Measurements from ENCODE around the gene MACROD2.

MACROD2 gene

DNA sequence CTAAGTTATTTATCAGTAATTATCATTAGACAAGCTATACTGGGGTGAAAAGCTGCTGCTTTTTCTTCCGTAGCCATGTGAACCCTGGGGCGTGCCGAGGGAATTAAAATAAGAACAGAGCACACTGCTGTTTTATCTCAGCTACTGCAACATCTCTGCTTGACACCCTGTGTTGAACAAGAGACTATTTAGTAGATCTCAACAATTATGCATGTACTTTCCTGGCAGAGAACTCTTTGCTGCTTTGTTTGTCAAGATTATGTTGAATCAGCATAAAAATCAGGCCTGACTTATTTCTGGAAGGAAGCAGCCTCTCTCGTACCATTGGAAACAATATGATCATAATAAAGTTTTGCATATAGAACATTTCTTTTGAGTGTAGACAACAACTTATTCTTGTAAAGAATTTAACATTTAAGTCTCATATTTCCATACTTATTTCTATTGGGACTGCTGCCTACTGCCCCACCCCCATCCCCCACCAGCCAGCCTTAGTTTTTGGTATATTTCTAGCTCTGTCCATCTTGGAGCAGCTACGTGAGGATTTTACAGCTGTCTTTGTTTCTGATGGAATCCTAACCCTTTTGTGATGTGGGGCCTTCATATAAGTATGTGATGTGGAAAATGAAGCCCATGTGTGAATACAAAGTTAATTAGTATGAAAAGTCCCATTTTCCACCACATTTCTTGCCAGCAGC lies 1566.5 kb downstream of the MACROD2 start:
- Mint-ChIP-seq H3K4me1 (ENCODE audit: low read depth) (no peaks in the 10 kb centered on the region), H3K27me3 (peaks cover 2% of the 10 kb centered on the region), H3K36me3 (ENCODE audit: low read depth) (no peaks in the 10 kb centered on the region), H3K4me3 (no peak overlapping the region), H3K27ac (no peak overlapping the region), H3K9me3 (peaks cover 9% of the 10 kb centered on the region)

DNA sequence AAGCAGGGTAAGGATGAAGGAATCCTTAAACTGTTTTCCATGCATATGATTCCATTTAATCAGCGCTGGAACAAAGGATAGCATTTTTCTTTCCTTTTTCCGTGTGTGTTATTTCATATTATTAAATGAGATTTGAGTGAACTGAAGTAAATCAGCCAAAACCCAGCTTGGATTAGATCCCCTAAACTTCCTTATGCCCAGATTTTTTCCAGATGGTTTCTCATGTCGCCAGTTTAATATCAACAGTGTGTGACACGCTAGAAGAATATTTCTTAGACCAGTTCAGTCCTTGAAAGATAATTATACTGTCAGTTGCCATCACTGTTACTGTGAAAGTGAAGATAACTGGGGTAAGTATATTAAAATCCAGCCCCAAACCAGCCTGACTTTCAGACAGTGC lies 1568.5 kb downstream of the MACROD2 start:
- Mint-ChIP-seq H3K9me3 (peaks cover 9% of the 10 kb centered on the region), H3K27me3 (peaks cover 2% of the 10 kb centered on the region), H3K4me3 (no peak overlapping the region), H3K36me3 (ENCODE audit: low read depth) (no peaks in the 10 kb centered on the region), H3K27ac (no peak overlapping the region), H3K4me1 (ENCODE audit: low read depth) (no peaks in the 10 kb centered on the region)

DNA sequence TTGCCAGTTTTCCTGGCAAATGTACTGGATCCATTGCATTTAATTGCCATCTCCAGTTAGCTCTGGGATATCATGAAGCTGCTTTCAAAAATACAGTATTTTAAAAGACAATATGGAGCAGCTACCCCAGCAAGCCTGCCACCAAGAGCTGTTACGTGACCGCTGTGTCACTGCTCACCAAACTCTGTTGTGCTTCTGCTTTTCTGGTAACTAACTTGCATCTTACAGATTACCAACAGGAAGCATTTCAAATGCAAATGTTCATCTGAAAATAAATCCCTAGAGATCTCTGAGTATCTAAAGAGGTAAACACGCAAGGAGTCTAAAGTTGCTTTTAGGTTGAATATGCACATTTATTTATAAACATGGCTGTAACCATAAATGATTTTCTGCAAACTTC lies 1569.7 kb downstream of the MACROD2 start:
- Mint-ChIP-seq H3K4me3 (no peak overlapping the region), H3K9me3 (peaks cover 9% of the 10 kb centered on the region), H3K4me1 (ENCODE audit: low read depth) (no peaks in the 10 kb centered on the region)

DNA sequence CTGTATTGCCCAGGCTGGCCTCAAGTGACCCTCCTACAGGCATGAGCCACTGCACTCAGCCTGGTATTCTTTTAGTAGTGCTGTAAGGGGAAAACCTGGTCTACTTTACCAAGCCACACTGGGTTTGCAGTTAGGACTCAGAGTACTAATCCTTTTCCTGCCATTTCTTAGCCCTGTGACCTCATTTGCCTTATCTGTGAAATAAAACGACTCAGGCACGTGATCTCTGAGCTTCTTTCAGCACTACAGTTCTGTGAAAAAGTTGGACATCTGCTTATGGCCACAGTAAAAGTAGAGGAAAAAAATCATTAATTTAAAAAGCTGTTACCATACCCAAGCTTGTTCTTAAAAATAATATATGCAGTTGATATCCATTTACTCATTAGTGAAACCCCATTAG lies 1570.5 kb downstream of the MACROD2 start:
- H3K36me3 Mint-ChIP-seq (ENCODE audit: low read depth): no peaks in the 10 kb centered on the region
- H3K4me1 Mint-ChIP-seq (ENCODE audit: low read depth): no peaks in the 10 kb centered on the region
- no peak overlapping the region for H3K4me3 Mint-ChIP-seq
- peaks cover 2% of the 10 kb centered on the region for H3K27me3 Mint-ChIP-seq
- H3K9me3 Mint-ChIP-seq: peaks cover 12% of the 10 kb centered on the region
- H3K27ac Mint-ChIP-seq: no peak overlapping the region

More for the DNA sequence above, 1569.7 kb downstream of the MACROD2 start:
- no peak overlapping the region for H3K27ac Mint-ChIP-seq
- H3K27me3 Mint-ChIP-seq: peaks cover 2% of the 10 kb centered on the region
- no peaks in the 10 kb centered on the region for H3K36me3 Mint-ChIP-seq (ENCODE audit: low read depth)

DNA sequence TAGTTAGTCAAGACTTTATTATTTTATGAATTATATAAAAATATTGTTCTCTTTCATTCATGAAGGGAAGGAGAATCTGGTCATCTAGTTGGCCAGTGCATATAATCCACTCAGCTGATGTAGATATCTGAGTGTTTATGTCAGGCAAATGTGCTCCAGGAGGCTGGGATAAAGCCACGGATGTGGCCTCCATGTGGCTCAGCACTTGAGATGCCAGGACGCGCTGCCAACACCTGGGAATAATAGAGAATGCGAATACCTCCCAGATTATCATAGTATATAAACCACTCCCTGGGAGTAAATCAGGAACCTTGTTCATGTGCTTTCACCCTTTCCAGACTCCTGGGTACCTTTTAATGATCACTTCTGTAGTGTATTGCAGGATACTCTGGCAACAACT lies 1571.9 kb downstream of the MACROD2 start:
- Mint-ChIP-seq H3K4me3 (no peak overlapping the region), H3K27ac (no peak overlapping the region), H3K27me3 (peaks cover 2% of the 10 kb centered on the region), H3K9me3 (peaks cover 7% of the 10 kb centered on the region), H3K4me1 (ENCODE audit: low read depth) (no peaks in the 10 kb centered on the region), H3K36me3 (ENCODE audit: low read depth) (no peaks in the 10 kb centered on the region)

DNA sequence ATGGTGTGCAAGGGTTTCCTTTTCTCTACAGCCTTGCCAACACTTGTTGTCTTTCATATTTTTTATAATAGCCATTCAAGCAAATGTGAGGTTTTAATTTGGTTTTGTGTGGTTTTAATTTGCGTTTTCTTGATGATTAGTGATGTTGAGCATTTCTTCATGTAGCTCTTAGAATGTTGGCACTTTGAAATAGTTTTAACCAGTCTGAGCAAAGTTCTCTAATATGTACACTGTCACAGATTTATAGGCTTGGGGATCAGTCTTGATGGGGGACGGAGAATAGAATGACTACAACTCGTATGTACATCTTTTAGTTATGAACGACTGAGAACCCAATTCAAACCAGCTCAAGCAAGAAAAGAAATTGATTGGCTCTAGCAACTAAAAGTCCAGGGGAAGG lies 1574.8 kb downstream of the MACROD2 start:
- peaks cover 3% of the 10 kb centered on the region for H3K9me3 Mint-ChIP-seq
- H3K36me3 Mint-ChIP-seq (ENCODE audit: low read depth): no peaks in the 10 kb centered on the region
- H3K27ac Mint-ChIP-seq: no peak overlapping the region
- H3K4me3 Mint-ChIP-seq: no peak overlapping the region
- no peaks in the 10 kb centered on the region for H3K27me3 Mint-ChIP-seq
- H3K4me1 Mint-ChIP-seq (ENCODE audit: low read depth): no peaks in the 10 kb centered on the region

DNA sequence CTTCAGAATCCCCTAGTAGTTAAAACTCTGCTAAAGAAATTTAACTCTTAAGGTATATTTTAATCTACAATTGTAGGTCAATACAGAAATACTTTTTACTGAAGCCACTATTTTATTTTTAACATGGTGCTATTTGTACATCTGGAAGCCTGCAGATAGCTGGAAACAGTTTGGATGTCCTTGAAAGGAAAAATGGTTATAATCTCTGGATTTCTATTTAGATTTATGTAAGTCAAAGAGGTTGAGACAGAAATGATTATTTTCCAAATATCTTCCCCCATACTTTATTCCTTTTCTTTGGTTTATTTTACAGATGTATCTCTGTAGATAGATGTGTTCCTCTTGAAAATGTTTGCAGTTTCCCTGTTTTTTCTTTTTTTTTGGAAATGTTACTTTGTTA lies 1575.7 kb downstream of the MACROD2 start:
- Mint-ChIP-seq H3K4me1 (ENCODE audit: low read depth) (no peaks in the 10 kb centered on the region), H3K27me3 (no peaks in the 10 kb centered on the region), H3K27ac (no peak overlapping the region), H3K9me3 (peaks cover 3% of the 10 kb centered on the region), H3K4me3 (no peak overlapping the region), H3K36me3 (ENCODE audit: low read depth) (no peaks in the 10 kb centered on the region)

DNA sequence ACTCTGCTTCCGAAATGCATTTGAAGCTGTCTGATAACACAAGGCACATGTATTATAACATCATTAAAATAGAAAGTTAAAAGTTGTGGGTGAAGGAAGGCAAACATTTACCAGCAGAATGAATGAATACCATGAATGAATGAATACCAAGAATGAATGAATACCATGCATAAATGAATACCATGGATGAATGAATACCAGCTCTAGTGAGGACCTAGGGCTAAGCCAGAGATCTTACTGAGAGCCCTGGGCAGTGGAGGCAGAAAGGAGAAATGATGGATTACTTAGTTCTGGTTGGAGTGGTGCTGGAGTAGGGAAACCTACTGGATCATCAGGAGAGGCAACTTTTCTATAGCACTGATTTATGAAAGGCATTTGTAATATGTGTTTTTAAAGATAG lies 1579.9 kb downstream of the MACROD2 start:
- Mint-ChIP-seq H3K4me1 (ENCODE audit: low read depth) (no peaks in the 10 kb centered on the region), H3K4me3 (no peak overlapping the region)

DNA sequence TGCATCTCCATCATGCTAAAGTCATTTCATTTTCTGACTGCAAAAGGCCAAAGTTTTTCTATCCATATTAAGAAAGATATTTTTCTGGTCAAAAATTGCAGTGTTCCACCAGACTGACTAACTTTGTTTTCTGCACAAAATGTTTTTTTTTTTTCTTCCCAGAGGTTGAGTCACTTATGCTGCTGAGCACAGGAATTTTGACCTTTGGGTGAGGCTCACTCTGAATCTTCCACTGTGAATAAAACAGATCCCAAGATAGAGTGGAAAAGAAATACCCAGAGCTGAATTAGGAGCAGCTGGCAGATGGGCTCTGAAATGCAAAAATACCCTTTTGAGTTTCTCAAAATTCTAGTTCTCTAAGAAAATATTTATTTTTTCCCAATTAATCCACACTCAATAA lies 1581.1 kb downstream of the MACROD2 start:
- H3K4me1 Mint-ChIP-seq (ENCODE audit: low read depth): no peaks in the 10 kb centered on the region
- no peak overlapping the region for H3K4me3 Mint-ChIP-seq
- no peaks in the 10 kb centered on the region for H3K27me3 Mint-ChIP-seq
- no peak overlapping the region for H3K27ac Mint-ChIP-seq
- H3K9me3 Mint-ChIP-seq: peaks cover 5% of the 10 kb centered on the region
- H3K36me3 Mint-ChIP-seq (ENCODE audit: low read depth): no peaks in the 10 kb centered on the region

More for the DNA sequence above, 1579.9 kb downstream of the MACROD2 start:
- no peak overlapping the region for H3K27ac Mint-ChIP-seq
- no peaks in the 10 kb centered on the region for H3K27me3 Mint-ChIP-seq
- H3K36me3 Mint-ChIP-seq (ENCODE audit: low read depth): no peaks in the 10 kb centered on the region
- peaks cover 8% of the 10 kb centered on the region for H3K9me3 Mint-ChIP-seq

DNA sequence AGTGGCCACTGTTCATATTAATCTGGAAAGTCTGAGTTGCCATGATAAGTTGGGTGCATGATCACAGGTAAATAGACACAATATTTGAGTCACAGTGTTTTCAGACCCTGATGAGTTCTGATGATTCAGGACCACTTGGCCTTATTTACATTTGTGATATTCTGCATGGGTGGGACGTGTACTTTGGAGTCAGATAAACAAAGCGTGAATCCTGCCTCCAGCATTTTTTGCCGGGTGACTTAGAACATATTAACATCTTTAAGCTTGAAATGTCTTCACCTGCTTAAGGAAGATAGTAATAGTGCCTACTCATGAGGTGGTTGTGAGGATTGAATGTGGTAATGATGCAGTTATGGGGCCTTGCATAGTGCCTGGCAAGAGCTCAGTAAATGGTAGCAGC lies 1582.8 kb downstream of the MACROD2 start:
- Mint-ChIP-seq H3K27ac (no peak overlapping the region), H3K4me3 (no peak overlapping the region), H3K36me3 (ENCODE audit: low read depth) (no peaks in the 10 kb centered on the region), H3K4me1 (ENCODE audit: low read depth) (no peaks in the 10 kb centered on the region), H3K9me3 (peaks cover 11% of the 10 kb centered on the region), H3K27me3 (no peaks in the 10 kb centered on the region)

DNA sequence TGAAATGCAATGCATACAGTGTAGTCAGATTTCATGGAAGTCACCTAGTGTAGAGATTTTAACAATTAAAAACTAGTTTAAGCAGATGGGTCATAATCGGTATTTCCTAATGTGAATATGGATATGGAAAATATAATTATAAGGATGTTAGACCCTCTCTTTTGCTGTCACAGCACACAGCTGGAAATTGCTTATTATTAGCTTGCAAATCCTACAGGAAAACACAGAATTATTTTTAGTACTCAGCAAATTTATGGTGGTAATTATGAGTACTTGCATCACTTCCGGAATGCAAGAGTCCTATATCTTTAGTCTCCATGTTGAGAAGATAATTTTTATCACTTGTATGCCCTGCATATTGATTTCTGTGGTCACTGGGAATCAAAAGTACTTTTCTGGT lies 1584.4 kb downstream of the MACROD2 start:
- Mint-ChIP-seq H3K27ac (no peak overlapping the region), H3K27me3 (no peaks in the 10 kb centered on the region), H3K9me3 (peaks cover 12% of the 10 kb centered on the region), H3K36me3 (ENCODE audit: low read depth) (no peaks in the 10 kb centered on the region), H3K4me1 (ENCODE audit: low read depth) (no peaks in the 10 kb centered on the region), H3K4me3 (no peak overlapping the region)

DNA sequence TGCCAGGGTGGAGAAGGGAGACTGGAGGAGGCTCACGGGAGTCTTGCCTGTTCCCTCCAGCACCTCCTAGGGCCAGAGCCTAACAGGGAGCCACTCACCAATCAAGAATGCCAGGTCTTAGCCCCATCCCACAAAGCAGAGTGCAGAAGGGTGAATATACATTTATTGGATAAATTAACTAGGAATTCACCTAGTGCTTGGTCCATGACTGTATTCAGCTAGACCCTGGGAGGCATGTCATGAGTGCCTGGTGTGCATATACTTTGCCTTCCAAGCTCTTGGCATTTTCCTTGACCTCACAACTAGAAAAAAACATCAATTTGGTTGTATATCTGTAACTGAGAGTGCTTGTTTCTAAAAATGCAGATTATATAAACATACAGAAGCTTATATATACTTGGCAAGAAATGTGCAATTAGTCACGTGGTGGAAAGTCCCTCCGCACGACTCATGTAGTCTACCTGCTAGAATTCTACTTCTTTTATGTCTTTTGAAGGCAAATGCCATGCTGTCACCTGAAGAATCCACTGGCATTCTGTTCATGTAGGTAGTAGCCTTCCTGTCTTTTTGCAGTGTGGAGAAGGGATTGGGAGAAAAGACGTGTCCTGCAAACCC lies 1586.9 kb downstream of the MACROD2 start:
- no peaks in the 10 kb centered on the region for H3K36me3 Mint-ChIP-seq (ENCODE audit: low read depth)
- no peak overlapping the region for H3K27ac Mint-ChIP-seq
- H3K4me3 Mint-ChIP-seq: no peak overlapping the region
- no peaks in the 10 kb centered on the region for H3K4me1 Mint-ChIP-seq (ENCODE audit: low read depth)
- no peaks in the 10 kb centered on the region for H3K27me3 Mint-ChIP-seq
- peaks cover 12% of the 10 kb centered on the region for H3K9me3 Mint-ChIP-seq

DNA sequence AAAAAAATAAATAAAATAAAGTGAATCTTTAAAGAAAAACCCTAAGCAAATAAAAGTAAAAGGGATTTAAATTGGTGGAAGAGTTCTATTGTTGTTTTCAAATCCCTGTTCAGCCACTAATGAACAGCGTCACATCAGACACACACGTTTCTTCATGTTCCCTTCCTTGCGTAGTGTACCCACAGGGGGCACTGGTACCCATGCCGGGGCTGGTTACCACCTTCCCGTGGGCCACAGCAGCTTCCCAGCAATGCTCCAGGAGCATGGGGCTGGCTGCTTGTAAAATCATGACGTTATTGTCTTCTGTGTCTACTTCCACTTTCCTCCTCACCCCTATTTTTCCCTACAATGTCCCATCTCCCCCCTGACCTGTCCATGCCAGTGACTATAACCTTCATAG lies 1589.2 kb downstream of the MACROD2 start:
- no peaks in the 10 kb centered on the region for H3K27me3 Mint-ChIP-seq
- no peaks in the 10 kb centered on the region for H3K36me3 Mint-ChIP-seq (ENCODE audit: low read depth)

DNA sequence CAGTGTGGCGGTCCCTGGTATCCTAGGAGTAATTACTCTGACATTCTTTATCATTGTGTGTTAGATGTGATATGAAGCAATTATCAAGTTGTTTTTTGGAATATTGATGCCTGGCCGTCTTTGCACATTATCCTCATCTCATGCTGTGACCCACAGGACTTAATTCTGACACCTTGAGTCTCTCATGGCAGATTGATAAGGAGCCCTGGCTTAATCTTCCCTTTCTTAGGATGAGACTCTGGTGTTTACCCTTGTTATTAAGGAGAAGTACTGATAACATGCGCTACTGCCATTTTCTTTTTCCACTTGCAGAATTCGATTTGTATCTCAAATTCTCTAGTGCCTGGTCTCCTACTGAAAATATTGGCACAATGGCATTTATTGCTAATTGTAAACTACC lies 1597.8 kb downstream of the MACROD2 start:
- Mint-ChIP-seq H3K4me1 (ENCODE audit: low read depth) (no peaks in the 10 kb centered on the region), H3K27me3 (peaks cover 3% of the 10 kb centered on the region), H3K4me3 (no peak overlapping the region), H3K9me3 (peaks cover 4% of the 10 kb centered on the region), H3K27ac (no peak overlapping the region), H3K36me3 (ENCODE audit: low read depth) (no peaks in the 10 kb centered on the region)

More for the DNA sequence above, 1589.2 kb downstream of the MACROD2 start:
- Mint-ChIP-seq H3K4me1 (ENCODE audit: low read depth) (no peaks in the 10 kb centered on the region), H3K9me3 (peaks cover 7% of the 10 kb centered on the region), H3K27ac (no peak overlapping the region), H3K4me3 (no peak overlapping the region)

DNA sequence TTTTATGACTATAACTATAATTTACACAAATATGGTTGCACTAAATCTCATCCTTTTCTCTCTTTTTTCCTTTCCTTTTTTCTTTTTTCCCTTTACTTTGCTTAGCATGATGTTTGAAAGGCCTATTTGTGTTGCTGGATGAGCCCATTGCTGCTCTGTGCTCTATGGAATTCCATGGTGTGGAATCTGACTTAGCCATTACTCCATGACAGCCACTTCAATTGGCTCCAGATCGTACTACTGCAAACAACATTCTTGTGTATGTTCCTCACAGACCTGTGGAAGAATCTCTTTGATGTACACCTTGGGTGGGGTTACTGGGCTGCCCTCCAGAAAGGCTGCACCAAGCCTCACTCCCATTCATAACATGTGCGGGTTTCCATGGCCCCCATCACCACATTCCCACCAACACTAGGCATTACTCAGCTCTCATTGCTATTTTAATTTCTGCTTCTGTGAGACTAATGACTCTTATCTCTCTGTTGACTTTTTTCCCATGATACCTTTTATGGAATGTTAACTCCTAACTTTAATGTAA lies 1598.9 kb downstream of the MACROD2 start:
- Mint-ChIP-seq H3K4me1 (ENCODE audit: low read depth) (no peaks in the 10 kb centered on the region), H3K27ac (no peak overlapping the region), H3K36me3 (ENCODE audit: low read depth) (no peaks in the 10 kb centered on the region), H3K4me3 (no peak overlapping the region), H3K9me3 (peaks cover 4% of the 10 kb centered on the region), H3K27me3 (peaks cover 3% of the 10 kb centered on the region)
